ENCODE measurements around the gene UBQLNL. TPM values are rescaled to one million over a fixed set of nuclear protein-coding genes. Genes with fewer than 3 reads are reported as not detected.

UBQLNL gene
- total and polyA plus RNA-seq, 2 of the 13 experiments (the other 11 are each of a cell fraction or from before 2014, with no cell fraction given), result 0.08 TPM; not detected in 1

DNA sequence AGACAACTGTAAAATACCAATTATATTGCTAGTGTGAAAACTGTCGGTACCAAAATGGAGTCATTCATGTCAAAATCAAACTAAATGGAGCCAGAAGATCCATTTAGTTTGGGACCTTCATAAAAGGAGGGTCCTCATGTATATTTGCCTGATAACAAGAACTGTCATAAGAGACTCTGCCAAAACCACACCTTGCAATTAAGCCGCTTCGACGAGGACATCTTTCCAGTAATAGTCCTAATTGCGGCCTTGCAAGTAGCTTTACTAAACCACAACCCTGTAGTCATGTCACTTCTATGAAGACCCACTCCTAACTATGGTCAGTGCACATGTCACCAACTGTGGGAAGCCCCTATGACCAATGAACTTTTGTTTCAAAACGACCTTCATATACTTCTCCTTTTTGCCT is 16.1 kb downstream of the UBQLNL start:
- no peak overlapping the region for H3K9ac ChIP-seq (ENCODE audit: insufficient read depth, low read depth, low read length)
- no peak overlapping the region for H3K4me3 ChIP-seq (replicated peaks in 1 of 3; ENCODE audit: insufficient read depth in 1 of 3, low read depth in 2 of 3, low read length in 3 of 3)
- H3K4me2 ChIP-seq (ENCODE audit: low read depth, low read length), result no peak overlapping the region
- no peak overlapping the region for H3K27ac ChIP-seq (ENCODE audit: extremely low read length, insufficient read depth, low read length)
- ATAC-seq (no peak), DNase-seq (ENCODE audit: low spot score) (no peak), FAIRE-seq (no peak)
- no peaks in the 10 kb centered on the region for H3K9me3 ChIP-seq (ENCODE audit: low read length)
- ChIA-PET CTCF (ENCODE audit: low intra/inter-chr PET ratio, low total read pairs) (no interaction called here), POLR2A (no interaction called here)
- intact Hi-C loops (cut with micrococcal nuclease; ENCODE audit: unreplicated experiment) (no loop called here), in situ Hi-C loops (cut with HindIII; ENCODE audit: extremely low pct_ligation_motif_present, low pct_unique_long_range_greater_than_20kb) (no loop called here)
- TF ChIP-seq TAF1 (CRISPR knock-in tag; IDR thresholded peaks at IDR 0.05) (no peak), ZSCAN9 (CRISPR knock-in tag; IDR thresholded peaks at IDR 0.05; ENCODE audit: borderline replicate concordance) (no peak), TP53 (CRISPR knock-in tag; conservative IDR thresholded peaks at IDR 0.05) (no peak), TCF7L2 (IDR thresholded peaks at IDR 0.05; ENCODE audit: low read depth, low read length) (no peak), ZBTB38 (CRISPR knock-in tag; IDR thresholded peaks at IDR 0.05) (no peak), RFX3 (CRISPR knock-in tag; IDR thresholded peaks at IDR 0.05) (no peak), POLR2AphosphoS5 (IDR thresholded peaks at IDR 0.05; ENCODE audit: low read depth, low read length) (no peak), PCBP1 (IDR thresholded peaks at IDR 0.05; ENCODE audit: borderline replicate concordance, low read depth, low read length) (no peak), ZFP1 (CRISPR knock-in tag; IDR thresholded peaks at IDR 0.05) (no peak), MED1 (CRISPR knock-in tag; IDR thresholded peaks at IDR 0.05) (no peak), SOX6 (IDR thresholded peaks at IDR 0.05) (no peak), SOX6 (CRISPR knock-in tag; IDR thresholded peaks at IDR 0.05) (no peak), ERF (CRISPR knock-in tag; IDR thresholded peaks at IDR 0.05) (no peak), MBNL3 (CRISPR knock-in tag; conservative IDR thresholded peaks at IDR 0.05) (no peak), FOXA3 (CRISPR knock-in tag; IDR thresholded peaks at IDR 0.05) (no peak)
- TF ChIP-seq, protein P1, sequence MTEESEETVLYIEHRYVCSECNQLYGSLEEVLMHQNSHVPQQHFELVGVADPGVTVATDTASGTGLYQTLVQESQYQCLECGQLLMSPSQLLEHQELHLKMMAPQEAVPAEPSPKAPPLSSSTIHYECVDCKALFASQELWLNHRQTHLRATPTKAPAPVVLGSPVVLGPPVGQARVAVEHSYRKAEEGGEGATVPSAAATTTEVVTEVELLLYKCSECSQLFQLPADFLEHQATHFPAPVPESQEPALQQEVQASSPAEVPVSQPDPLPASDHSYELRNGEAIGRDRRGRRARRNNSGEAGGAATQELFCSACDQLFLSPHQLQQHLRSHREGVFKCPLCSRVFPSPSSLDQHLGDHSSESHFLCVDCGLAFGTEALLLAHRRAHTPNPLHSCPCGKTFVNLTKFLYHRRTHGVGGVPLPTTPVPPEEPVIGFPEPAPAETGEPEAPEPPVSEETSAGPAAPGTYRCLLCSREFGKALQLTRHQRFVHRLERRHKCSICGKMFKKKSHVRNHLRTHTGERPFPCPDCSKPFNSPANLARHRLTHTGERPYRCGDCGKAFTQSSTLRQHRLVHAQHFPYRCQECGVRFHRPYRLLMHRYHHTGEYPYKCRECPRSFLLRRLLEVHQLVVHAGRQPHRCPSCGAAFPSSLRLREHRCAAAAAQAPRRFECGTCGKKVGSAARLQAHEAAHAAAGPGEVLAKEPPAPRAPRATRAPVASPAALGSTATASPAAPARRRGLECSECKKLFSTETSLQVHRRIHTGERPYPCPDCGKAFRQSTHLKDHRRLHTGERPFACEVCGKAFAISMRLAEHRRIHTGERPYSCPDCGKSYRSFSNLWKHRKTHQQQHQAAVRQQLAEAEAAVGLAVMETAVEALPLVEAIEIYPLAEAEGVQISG (CRISPR knock-in tag; IDR thresholded peaks at IDR 0.05), result no peak
- TF ChIP-seq, protein P2, sequence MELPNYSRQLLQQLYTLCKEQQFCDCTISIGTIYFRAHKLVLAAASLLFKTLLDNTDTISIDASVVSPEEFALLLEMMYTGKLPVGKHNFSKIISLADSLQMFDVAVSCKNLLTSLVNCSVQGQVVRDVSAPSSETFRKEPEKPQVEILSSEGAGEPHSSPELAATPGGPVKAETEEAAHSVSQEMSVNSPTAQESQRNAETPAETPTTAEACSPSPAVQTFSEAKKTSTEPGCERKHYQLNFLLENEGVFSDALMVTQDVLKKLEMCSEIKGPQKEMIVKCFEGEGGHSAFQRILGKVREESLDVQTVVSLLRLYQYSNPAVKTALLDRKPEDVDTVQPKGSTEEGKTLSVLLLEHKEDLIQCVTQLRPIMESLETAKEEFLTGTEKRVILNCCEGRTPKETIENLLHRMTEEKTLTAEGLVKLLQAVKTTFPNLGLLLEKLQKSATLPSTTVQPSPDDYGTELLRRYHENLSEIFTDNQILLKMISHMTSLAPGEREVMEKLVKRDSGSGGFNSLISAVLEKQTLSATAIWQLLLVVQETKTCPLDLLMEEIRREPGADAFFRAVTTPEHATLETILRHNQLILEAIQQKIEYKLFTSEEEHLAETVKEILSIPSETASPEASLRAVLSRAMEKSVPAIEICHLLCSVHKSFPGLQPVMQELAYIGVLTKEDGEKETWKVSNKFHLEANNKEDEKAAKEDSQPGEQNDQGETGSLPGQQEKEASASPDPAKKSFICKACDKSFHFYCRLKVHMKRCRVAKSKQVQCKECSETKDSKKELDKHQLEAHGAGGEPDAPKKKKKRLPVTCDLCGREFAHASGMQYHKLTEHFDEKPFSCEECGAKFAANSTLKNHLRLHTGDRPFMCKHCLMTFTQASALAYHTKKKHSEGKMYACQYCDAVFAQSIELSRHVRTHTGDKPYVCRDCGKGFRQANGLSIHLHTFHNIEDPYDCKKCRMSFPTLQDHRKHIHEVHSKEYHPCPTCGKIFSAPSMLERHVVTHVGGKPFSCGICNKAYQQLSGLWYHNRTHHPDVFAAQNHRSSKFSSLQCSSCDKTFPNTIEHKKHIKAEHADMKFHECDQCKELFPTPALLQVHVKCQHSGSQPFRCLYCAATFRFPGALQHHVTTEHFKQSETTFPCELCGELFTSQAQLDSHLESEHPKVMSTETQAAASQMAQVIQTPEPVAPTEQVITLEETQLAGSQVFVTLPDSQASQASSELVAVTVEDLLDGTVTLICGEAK (IDR thresholded peaks at IDR 0.05), result no peak
- TF ChIP-seq, protein P2 (CRISPR knock-in tag; IDR thresholded peaks at IDR 0.05), result no peak
- H3K36me3 ChIP-seq (replicated peaks in 1 of 2; ENCODE audit: control insufficient read depth in 1 of 2, insufficient read depth in 2 of 2, low read length in 2 of 2), result no peaks in the 10 kb centered on the region
- no peaks in the 10 kb centered on the region; the same call in 1 of the 2 replicates for H4K20me1 ChIP-seq (ENCODE audit: insufficient read depth, low read length)
- no peaks in the 10 kb centered on the region for H3K79me2 ChIP-seq (ENCODE audit: insufficient read depth, low read length)
- BruUV-seq (replicated peaks), result no TSS peak
- no peaks in the 10 kb centered on the region for H3K4me1 ChIP-seq (ENCODE audit: insufficient read depth, low read length)
- H2AFZ ChIP-seq (ENCODE audit: low read length), result no peak overlapping the region
- 38% methylated on average over 6 of the region's 6 CpGs for WGBS (ENCODE audit: low lambda C conversion rate)
- H3K27me3 ChIP-seq (ENCODE audit: control insufficient read depth in 1 of 2, insufficient read depth in 2 of 2, low read length in 2 of 2), result peaks cover 0 to 12% of the 10 kb centered on the region in 2 experiments; a peak in 1 of 5 replicates
